HCEC 1CT (cell line): ENCODE data around the gene NR2C1.
"Not testable (repeated sequence)": the region's sequence is repeated elsewhere in the genome, so short reads cannot be mapped to it uniquely, and the experiment has no call there.

Source experiments
- DNase-seq: peaks from one replicate; pipeline ENCODE4 v3.0.0-alpha.2; 2017

NR2C1 gene

GRCh38 chr12:94997726-94998125 is 75.7 kb downstream of the NR2C1 start:
- DNase-seq: no peak

- DNase-seq: no peak
Observed at GRCh38 chr12:94997061-94997460, 76.4 kb downstream of the NR2C1 start.

GRCh38 chr12:94994312-94994711 is 79.1 kb downstream of the NR2C1 start:
- peak; percentile 72 for DNase-seq

- not testable (repeated sequence) for DNase-seq
Observed at GRCh38 chr12:94993855-94994254, 79.6 kb downstream of the NR2C1 start.

GRCh38 chr12:94990222-94990621 is 83.2 kb downstream of the NR2C1 start:
- no peak for DNase-seq

- no peak for DNase-seq
Observed at GRCh38 chr12:94988471-94988870, 84.9 kb downstream of the NR2C1 start.

- no peak for DNase-seq
Observed at GRCh38 chr12:94987801-94988200, 85.6 kb downstream of the NR2C1 start.

- no peak for DNase-seq
Observed at GRCh38 chr12:94987076-94987669, 86.2 kb downstream of the NR2C1 start.

GRCh38 chr12:94985099-94985498 is 88.3 kb downstream of the NR2C1 start:
- DNase-seq: not testable (repeated sequence)

GRCh38 chr12:94983321-94983720 is 90.1 kb downstream of the NR2C1 start:
- no peak for DNase-seq

- no peak for DNase-seq
Observed at GRCh38 chr12:94982456-94982855, 91.0 kb downstream of the NR2C1 start.

GRCh38 chr12:94980577-94980976 is 92.8 kb downstream of the NR2C1 start:
- peak; percentile 40 for DNase-seq

- DNase-seq: no peak
Observed at GRCh38 chr12:94979941-94980340, 93.5 kb downstream of the NR2C1 start.

- DNase-seq: no peak
Observed at GRCh38 chr12:94977766-94978468, 95.5 kb downstream of the NR2C1 start.

GRCh38 chr12:94973221-94973620 is 100.2 kb downstream of the NR2C1 start:
- DNase-seq: peak; percentile 95

- no peak for DNase-seq
Observed at GRCh38 chr12:94972795-94973194, 100.6 kb downstream of the NR2C1 start.

GRCh38 chr12:94971923-94972322 is 101.5 kb downstream of the NR2C1 start:
- DNase-seq: no peak

- DNase-seq: no peak
Observed at GRCh38 chr12:94970560-94970959, 102.9 kb downstream of the NR2C1 start.
